Natural killer cell (primary cell): ENCODE results near the gene WDR5. TPM values are rescaled to one million over a fixed set of nuclear protein-coding genes. Genes with fewer than 3 reads are reported as not detected.
A peak's percentile ranks its signal among the peaks of the same experiment; 100 is the strongest.

Experiments used
- ATAC-seq, 3 donors: fragments of 150-1000 bp in 2 of 3; fragments of 200-7000 bp in 1 of 3; cut with Tn5 transposase; 1 replicate in 1 of 3; 2 replicates in 2 of 3; pipeline ENCODE4 v1.10.0; 2021; ENCODE audit warnings: mild to moderate bottlenecking in 2 of 3, moderate library complexity in 2 of 3
- DNase-seq, 2 donors: peaks; one replicate each; pipeline versions ENCODE4 v3.0.0 to v3.0.0-alpha.2; 2013 to 2021; ENCODE audit warnings: mixed read lengths in 1 of 2
- H3K27ac ChIP-seq: one replicate; pipeline ENCODE4 v1.5.1; 2013; ENCODE audit warnings: mild to moderate bottlenecking, low read length
- H3K27me3 ChIP-seq: one replicate; pipeline ENCODE4 v1.6.1; 2013; ENCODE audit warnings: low read length; ENCODE audit not compliant: control insufficient read depth, insufficient read depth
- H3K36me3 ChIP-seq: one replicate; pipeline ENCODE4 v1.6.1; 2013; ENCODE audit warnings: low read length; ENCODE audit not compliant: control insufficient read depth, insufficient read depth
- H3K4me1 ChIP-seq: one replicate; pipeline ENCODE4 v1.6.1; 2013; ENCODE audit warnings: low read length; ENCODE audit not compliant: control insufficient read depth, insufficient read depth
- H3K4me3 ChIP-seq: one replicate; pipeline ENCODE4 v1.5.1; 2013; ENCODE audit warnings: low read length
- H3K9me3 ChIP-seq: one replicate; pipeline ENCODE4 v1.6.1; 2013; ENCODE audit warnings: low read length; ENCODE audit not compliant: control insufficient read depth, insufficient read depth
- H3K27ac Mint-ChIP-seq, 2 donors: one replicate each; pipeline ENCODE4 v1.8.0; 2022; ENCODE audit warnings: mild to moderate bottlenecking in 2 of 2, mixed read lengths in 2 of 2, moderate library complexity in 1 of 2
- H3K27me3 Mint-ChIP-seq, 2 donors: one replicate each; pipeline ENCODE4 v1.8.0; 2022; ENCODE audit warnings: low read depth in 2 of 2, mixed read lengths in 2 of 2
- H3K36me3 Mint-ChIP-seq: one replicate; pipeline ENCODE4 v1.8.0; 2022; ENCODE audit warnings: mixed read lengths
- H3K4me1 Mint-ChIP-seq, 2 donors: one replicate each; pipeline ENCODE4 v1.8.0; 2022; ENCODE audit warnings: mixed read lengths in 2 of 2
- H3K4me3 Mint-ChIP-seq: one replicate; pipeline ENCODE4 v1.8.0; 2022; ENCODE audit warnings: mild to moderate bottlenecking, moderate library complexity, mixed read lengths
- H3K9me3 Mint-ChIP-seq, 2 donors: one replicate each; pipeline ENCODE4 v1.8.0; 2022; ENCODE audit warnings: mixed read lengths in 2 of 2
- CTCF ChIP-seq: fragments of 200-600 bp; IDR thresholded peaks from one replicate; pipeline ENCODE4 v1.8.0; 2022; ENCODE audit warnings: antibody characterized with exemption
- WGBS: methylation state at CpG from one replicate; pipeline ENCODE4 v1.1.7; 2013; ENCODE audit warnings: missing lambda C conversion rate; ENCODE audit not compliant: insufficient coverage; 5-methylcytosine and 5-hydroxymethylcytosine counted together
- intact Hi-C: fragments of 100-400 bp; cut with micrococcal nuclease; formaldehyde crosslinking; loops from one replicate; pipeline ENCODE4 v1.14.2; 2022
- total RNA-seq, 4 donors: library from RNA; stranded (reverse); fragments of 120-200 nt in 1 of 4; gene quantifications; one replicate each; pipeline versions ENCODE4 v1.2.3 to v1.2.4, GENCODE V29; 2013 to 2022

Gene WDR5
- total RNA-seq, 3 donors from 2014 or later (not counting 1 experiment from before 2014, with no cell fraction given), result 12.9 to 18.6 (median 15.9) TPM

- H3K9me3 Mint-ChIP-seq, result no peaks in the 10 kb centered on the region
- H3K27ac ChIP-seq, result no peak overlapping the region
- H3K9me3 ChIP-seq, result no peaks in the 10 kb centered on the region
- H3K4me3 Mint-ChIP-seq, result peak overlapping the region; percentile 88
- peaks cover 7% of the 10 kb centered on the region for H3K36me3 ChIP-seq
- H3K27me3 ChIP-seq, result no peaks in the 10 kb centered on the region
- no peaks in the 10 kb centered on the region for H3K36me3 Mint-ChIP-seq
- ATAC-seq, result peak; percentile 13 to 37 (median 22)
- no peak for TF ChIP-seq CTCF
- peaks cover 34% of the 10 kb centered on the region for H3K4me1 ChIP-seq
- peak; percentile 22 to 31 for DNase-seq
- no peaks in the 10 kb centered on the region for H3K27me3 Mint-ChIP-seq
- WGBS, result under 1% methylated on average over 93 of the region's 93 CpGs
- H3K4me1 Mint-ChIP-seq, result peaks cover 31 to 53% of the 10 kb centered on the region in 2 donors
- H3K4me3 ChIP-seq, result peak overlapping the region; percentile 61
- H3K27ac Mint-ChIP-seq, result peak overlapping the region; percentile 63 to 83
- intact Hi-C loops, result no loop called here
Measured at GRCh38 chr9:134136118-134136995, 475 bp downstream of the WDR5 start.

GRCh38 chr9:134136996-134137299 lies 1.1 kb downstream of the WDR5 start:
- DNase-seq, result no peak
- H3K27ac Mint-ChIP-seq, result peak overlapping the region; percentile 63 to 83
- H3K4me1 ChIP-seq, result peaks cover 34% of the 10 kb centered on the region
- intact Hi-C loops, result no loop called here
- no peaks in the 10 kb centered on the region for H3K9me3 ChIP-seq
- H3K4me3 ChIP-seq, result peak overlapping the region; percentile 61
- no peak overlapping the region for H3K27ac ChIP-seq
- 65% methylated on average over 7 of the region's 7 CpGs for WGBS
- H3K36me3 ChIP-seq, result peaks cover 12% of the 10 kb centered on the region
- H3K4me3 Mint-ChIP-seq, result peak overlapping the region; percentile 88
- H3K27me3 ChIP-seq, result no peaks in the 10 kb centered on the region
- no peak for TF ChIP-seq CTCF
- peaks cover 31 to 49% of the 10 kb centered on the region in 2 donors for H3K4me1 Mint-ChIP-seq
- H3K36me3 Mint-ChIP-seq, result no peaks in the 10 kb centered on the region
- no peak for ATAC-seq
- no peaks in the 10 kb centered on the region for H3K9me3 Mint-ChIP-seq
- no peaks in the 10 kb centered on the region for H3K27me3 Mint-ChIP-seq

GRCh38 chr9:134138292-134138691 lies 2.4 kb downstream of the WDR5 start:
- intact Hi-C loops, result no loop called here
- Mint-ChIP-seq H3K4me1 (peaks cover 31 to 49% of the 10 kb centered on the region in 2 donors), H3K9me3 (no peaks in the 10 kb centered on the region), H3K4me3 (peak overlapping the region; percentile 72), H3K27me3 (no peaks in the 10 kb centered on the region), H3K36me3 (no peaks in the 10 kb centered on the region), H3K27ac (no peak overlapping the region)
- Histone ChIP-seq H3K4me3 (no peak overlapping the region), H3K27ac (no peak overlapping the region), H3K9me3 (no peaks in the 10 kb centered on the region), H3K27me3 (no peaks in the 10 kb centered on the region), H3K4me1 (peaks cover 34% of the 10 kb centered on the region), H3K36me3 (peaks cover 18% of the 10 kb centered on the region)
- TF ChIP-seq CTCF, result no peak
- WGBS, result 96% methylated on average over 10 of the region's 10 CpGs
- ATAC-seq (no peak), DNase-seq (no peak)
